ENCODE measurements around the gene CCDC12. TPM values are rescaled to one million over a fixed set of nuclear protein-coding genes. Genes with fewer than 3 reads are reported as not detected.

Gene CCDC12
- total RNA-seq, 4 donors from 2014 or later, result 43.2 to 60.6 (median 51.8) TPM

- intact Hi-C loops (cut with DNase I), result loop anchor here (5.0 kb wide), 2 partner anchors 73 to 288 kb away; no protein-coding TSS in a partner anchor
- TF ChIP-seq POLR2A (IDR thresholded peaks at IDR 0.05), result no peak
- TF ChIP-seq CTCF (IDR thresholded peaks at IDR 0.05), result no peak
- Histone ChIP-seq H3K27ac (no peak overlapping the region), H3K4me1 (no peaks in the 10 kb centered on the region), H3K27me3 (no peaks in the 10 kb centered on the region), H3K4me3 (replicated peaks in 1 of 3) (no peak overlapping the region), H3K36me3 (no peaks in the 10 kb centered on the region), H3K9me3 (no peaks in the 10 kb centered on the region)
- no peak for DNase-seq
- 91 to 98% methylated on average over 13 to 22 of the region's 29 CpGs for WGBS, 2 donors
Measured at GRCh38 chr3:46994801-46995731, 18.5 kb upstream of the CCDC12 start.

- Histone ChIP-seq H3K4me3 (replicated peaks in 1 of 3) (no peak overlapping the region), H3K27ac (no peak overlapping the region), H3K36me3 (no peaks in the 10 kb centered on the region), H3K27me3 (no peaks in the 10 kb centered on the region), H3K9me3 (no peaks in the 10 kb centered on the region), H3K4me1 (peaks cover 0 to under 1% of the 10 kb centered on the region in 2 donors)
- intact Hi-C loops (cut with DNase I), result loop anchor here (5.0 kb wide), 1 partner anchor 287 kb away; no protein-coding TSS in a partner anchor
- TF ChIP-seq CTCF (IDR thresholded peaks at IDR 0.05) (no peak), POLR2A (IDR thresholded peaks at IDR 0.05) (no peak)
- DNase-seq, result no peak
- WGBS, 2 donors, result 81 to 86% methylated on average over 4 of the region's 7 CpGs
Measured at GRCh38 chr3:46993986-46994385, 17.4 kb upstream of the CCDC12 start.

GRCh38 chr3:46993292-46993691, 16.7 kb upstream of the CCDC12 start:
- 85 to 88% methylated on average over 1 to 2 of the region's 2 CpGs for WGBS, 2 donors

GRCh38 chr3:46992231-46992630, 15.7 kb upstream of the CCDC12 start:
- intact Hi-C loops (cut with DNase I), result loop anchor here (5.0 kb wide), 1 partner anchor 285 kb away; no protein-coding TSS in a partner anchor
- no peak for DNase-seq
- H3K27ac ChIP-seq, result no peak overlapping the region
- peaks cover 0 to 7% of the 10 kb centered on the region in 2 donors for H3K4me1 ChIP-seq
- no peak overlapping the region for H3K4me3 ChIP-seq (replicated peaks in 1 of 3)
- H3K27me3 ChIP-seq, result no peaks in the 10 kb centered on the region
- H3K9me3 ChIP-seq, result no peaks in the 10 kb centered on the region
- H3K36me3 ChIP-seq, result no peaks in the 10 kb centered on the region
- WGBS, 2 donors, result 93 to 97% methylated on average over 7 to 9 of the region's 9 CpGs
- TF ChIP-seq POLR2A (IDR thresholded peaks at IDR 0.05) (no peak), CTCF (IDR thresholded peaks at IDR 0.05) (no peak)

More at GRCh38 chr3:46993292-46993691, 16.7 kb upstream of the CCDC12 start:
- Histone ChIP-seq H3K9me3 (no peaks in the 10 kb centered on the region), H3K4me3 (replicated peaks in 1 of 3) (no peak overlapping the region), H3K4me1 (peaks cover 0 to 4% of the 10 kb centered on the region in 2 donors), H3K27me3 (no peaks in the 10 kb centered on the region), H3K36me3 (no peaks in the 10 kb centered on the region), H3K27ac (no peak overlapping the region)
- no peak for DNase-seq
- TF ChIP-seq CTCF (IDR thresholded peaks at IDR 0.05) (no peak), POLR2A (IDR thresholded peaks at IDR 0.05) (no peak)
- intact Hi-C loops (cut with DNase I), result loop anchor here (5.0 kb wide), 1 partner anchor 286 kb away; no protein-coding TSS in a partner anchor

Data from thyroid gland (tissue), 4 donors.